ENCODE measurements around the gene RAPSN. TPM values are rescaled to one million over a fixed set of nuclear protein-coding genes. Genes with fewer than 3 reads are reported as not detected.
A peak's percentile ranks its signal among the peaks of the same experiment; 100 is the strongest.

RAPSN gene
- total RNA-seq, 3 donors from 2014 or later, result 0.41 to 0.96 (median 0.95) TPM

GRCh38 chr11:47489395-47489755 lies 40.4 kb upstream of the RAPSN start:
- Histone ChIP-seq H3K9me3 (no peaks in the 10 kb centered on the region), H3K4me3 (no peak overlapping the region), H3K4me1 (ENCODE audit: low read depth) (peaks cover 9% of the 10 kb centered on the region), H3K36me3 (ENCODE audit: low read depth) (no peaks in the 10 kb centered on the region)
- no peak for TF ChIP-seq CTCF (IDR thresholded peaks at IDR 0.05)
- no peak for DNase-seq
- no peak for ATAC-seq
- intact Hi-C loops (cut with DNase I, micrococcal nuclease), result no loop called here

DNA sequence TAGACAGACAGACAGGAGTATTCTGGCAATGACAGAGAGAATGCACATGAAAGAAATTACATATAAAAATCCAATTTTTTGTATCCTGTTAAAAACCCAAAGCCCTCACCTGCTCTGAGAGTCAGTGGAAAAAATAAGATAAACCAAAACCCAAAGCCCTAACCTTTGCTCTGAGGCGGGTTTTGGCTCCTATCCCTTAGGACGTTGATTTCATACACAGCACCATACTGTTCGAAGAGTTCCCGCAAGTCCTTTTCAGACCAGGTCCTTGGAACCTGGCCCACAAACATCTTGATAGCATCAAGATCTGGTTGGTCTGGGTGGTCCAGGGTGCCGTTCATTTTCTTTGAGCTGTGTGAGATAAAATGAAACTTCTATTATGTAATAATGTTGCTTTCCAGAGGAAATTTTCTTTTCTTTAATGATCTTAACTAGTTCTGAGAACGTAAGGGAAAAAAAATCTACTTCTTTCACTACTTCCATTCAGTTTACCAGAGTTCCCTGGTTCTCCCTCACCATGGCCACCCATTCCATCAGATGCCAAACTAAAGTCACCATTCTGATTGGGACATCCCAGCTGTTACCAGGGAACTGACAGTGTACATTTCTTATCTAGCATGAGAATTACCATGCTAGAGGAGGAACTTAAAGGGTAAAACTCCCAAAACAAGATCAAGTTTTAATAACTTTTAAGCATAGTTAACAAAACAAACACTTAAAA lies 39.9 kb upstream of the RAPSN start:
- intact Hi-C loops (cut with DNase I, micrococcal nuclease), result no loop called here
- peaks cover 9% of the 10 kb centered on the region for H3K4me1 ChIP-seq (ENCODE audit: low read depth)
- no peak for TF ChIP-seq CTCF (IDR thresholded peaks at IDR 0.05)
- H3K4me3 ChIP-seq, result no peak overlapping the region
- peak; percentile 69 for ATAC-seq
- H3K9me3 ChIP-seq, result no peaks in the 10 kb centered on the region
- H3K36me3 ChIP-seq (ENCODE audit: low read depth), result peaks cover 3% of the 10 kb centered on the region
- DNase-seq, result peak in 1 of 3 donors; percentile 43

GRCh38 chr11:47488111-47488510 lies 39.2 kb upstream of the RAPSN start:
- peak overlapping the region; percentile 9 for H3K4me3 ChIP-seq
- TF ChIP-seq CTCF (IDR thresholded peaks at IDR 0.05), result no peak
- H3K9me3 ChIP-seq, result no peaks in the 10 kb centered on the region
- ATAC-seq (peak; percentile 68), DNase-seq (peak in 1 of 3 donors; percentile 22)
- H3K36me3 ChIP-seq (ENCODE audit: low read depth), result peaks cover 10% of the 10 kb centered on the region
- intact Hi-C loops (cut with DNase I, micrococcal nuclease), result no loop called here
- H3K4me1 ChIP-seq (ENCODE audit: low read depth), result peaks cover 9% of the 10 kb centered on the region

DNA sequence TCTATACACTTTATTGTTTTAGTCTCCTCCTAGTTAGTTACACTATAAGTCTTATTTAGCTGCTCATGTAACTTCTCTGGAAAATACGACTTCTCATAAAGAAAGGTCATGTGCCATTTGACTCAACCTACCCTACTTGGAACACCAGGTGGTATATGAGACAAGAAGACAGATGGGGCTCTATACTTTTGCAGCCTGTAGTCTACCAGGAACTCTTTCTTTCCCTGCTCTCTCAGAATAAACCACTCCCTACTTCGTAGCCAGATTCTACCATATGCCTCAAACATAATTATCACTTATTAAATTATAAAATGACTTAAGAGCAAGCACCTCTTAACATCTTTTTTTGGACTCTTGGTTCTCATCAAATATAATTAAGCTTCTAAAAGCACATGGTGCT lies 38.5 kb upstream of the RAPSN start:
- Histone ChIP-seq H3K4me3 (no peak overlapping the region), H3K36me3 (ENCODE audit: low read depth) (peaks cover 17% of the 10 kb centered on the region), H3K9me3 (no peaks in the 10 kb centered on the region), H3K4me1 (ENCODE audit: low read depth) (peaks cover 9% of the 10 kb centered on the region)
- intact Hi-C loops (cut with DNase I, micrococcal nuclease), result no loop called here
- TF ChIP-seq CTCF (IDR thresholded peaks at IDR 0.05), result no peak
- DNase-seq (no peak), ATAC-seq (peak; percentile 59)

DNA sequence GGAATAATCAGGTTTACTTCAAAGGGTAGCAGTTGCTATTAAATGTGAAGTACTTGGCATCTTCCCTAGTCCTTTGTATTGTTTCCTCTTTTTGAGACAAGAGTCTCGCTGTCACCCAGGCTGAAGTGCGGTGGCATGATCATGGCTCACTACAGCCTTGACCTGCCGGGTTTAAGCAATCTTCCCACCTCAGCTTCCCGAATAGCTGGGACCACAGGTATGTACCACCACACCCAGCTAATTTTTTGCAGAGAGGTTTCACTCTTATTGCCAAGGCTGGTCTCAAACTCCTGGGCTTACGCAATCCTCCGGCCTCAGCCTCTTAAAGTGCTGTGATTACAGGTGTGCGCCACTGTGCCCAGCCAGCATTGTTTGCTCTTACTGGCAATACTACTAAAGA lies 36.2 kb upstream of the RAPSN start:
- TF ChIP-seq CTCF (IDR thresholded peaks at IDR 0.05), result no peak
- Histone ChIP-seq H3K4me3 (no peak overlapping the region), H3K36me3 (ENCODE audit: low read depth) (peaks cover 23% of the 10 kb centered on the region), H3K9me3 (no peaks in the 10 kb centered on the region), H3K4me1 (ENCODE audit: low read depth) (peaks cover 9% of the 10 kb centered on the region)
- intact Hi-C loops (cut with DNase I, micrococcal nuclease), result no loop called here
- DNase-seq (no peak), ATAC-seq (no peak)

Measured in mucosa of descending colon (tissue), 3 donors.